ENCODE measurements around the gene WNT7B.
A peak's percentile ranks its signal among the peaks of the same experiment; 100 is the strongest.
"Not testable (repeated sequence)": the region's sequence is repeated elsewhere in the genome, so short reads cannot be mapped to it uniquely, and the experiment has no call there.

WNT7B gene

GRCh38 chr22:46008291-46008690 is 31.3 kb upstream of the WNT7B start:
- no peak for TF ChIP-seq CTCF (IDR thresholded peaks at IDR 0.05; ENCODE audit: insufficient read depth, missing control alignments)
- DNase-seq (ENCODE audit: insufficient read length, low spot score) (no peak), FAIRE-seq (no peak)

GRCh38 chr22:46007848-46008261 is 30.9 kb upstream of the WNT7B start:
- TF ChIP-seq CTCF (IDR thresholded peaks at IDR 0.05; ENCODE audit: insufficient read depth, missing control alignments) = no peak
- no peak for DNase-seq (ENCODE audit: insufficient read length, low spot score)
- FAIRE-seq = no peak

DNA sequence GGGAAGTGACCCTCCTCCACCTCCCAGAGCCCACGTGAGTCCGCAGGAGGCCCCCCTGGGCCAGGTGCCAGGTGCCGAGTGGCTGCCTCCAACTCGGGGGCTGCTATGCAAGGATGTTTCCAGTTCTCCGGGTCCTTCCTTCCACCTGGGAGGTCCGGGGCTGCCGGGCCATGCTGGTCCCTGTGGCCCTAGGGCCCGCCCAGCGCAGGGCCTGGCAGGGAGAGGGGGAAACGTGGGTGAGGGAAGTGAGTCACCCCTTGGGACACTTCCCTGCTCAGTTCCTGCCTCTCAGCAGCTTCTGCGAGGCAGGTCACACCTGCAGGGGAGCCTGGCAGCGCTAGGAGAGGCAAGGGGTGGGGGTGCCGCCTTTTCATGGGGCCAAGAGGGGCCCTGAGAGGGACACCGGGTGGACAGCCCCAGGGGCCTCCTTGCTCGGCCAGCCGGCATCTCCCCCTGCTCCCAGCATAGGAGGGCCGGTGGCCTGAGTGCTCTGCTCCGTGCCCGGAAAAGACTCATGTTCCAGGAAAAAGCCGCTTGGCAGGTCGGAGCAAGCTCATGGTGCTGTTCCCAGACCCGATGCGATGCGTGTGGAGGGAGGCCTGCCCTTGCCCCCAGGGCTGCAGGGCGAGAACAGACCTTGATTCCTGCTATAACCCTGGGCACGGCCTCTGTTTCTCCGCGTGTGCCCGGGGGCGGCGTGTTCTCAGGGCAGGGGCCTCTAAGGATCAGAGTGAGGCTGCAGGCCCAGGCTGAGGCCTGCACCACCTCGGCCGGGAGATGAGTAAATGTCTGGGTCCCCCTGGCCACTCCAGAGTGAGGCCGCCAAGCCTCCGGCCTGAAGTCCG is 30.3 kb upstream of the WNT7B start:
- no peak for TF ChIP-seq CTCF (IDR thresholded peaks at IDR 0.05; ENCODE audit: insufficient read depth, missing control alignments)
- FAIRE-seq (no peak), DNase-seq (ENCODE audit: insufficient read length, low spot score) (no peak)

- FAIRE-seq (no peak), DNase-seq (ENCODE audit: insufficient read length, low spot score) (peak; percentile 88)
- TF ChIP-seq CTCF (IDR thresholded peaks at IDR 0.05; ENCODE audit: insufficient read depth, missing control alignments) = peak; percentile 84
Measured at GRCh38 chr22:46006379-46007002, 29.5 kb upstream of the WNT7B start.

DNA sequence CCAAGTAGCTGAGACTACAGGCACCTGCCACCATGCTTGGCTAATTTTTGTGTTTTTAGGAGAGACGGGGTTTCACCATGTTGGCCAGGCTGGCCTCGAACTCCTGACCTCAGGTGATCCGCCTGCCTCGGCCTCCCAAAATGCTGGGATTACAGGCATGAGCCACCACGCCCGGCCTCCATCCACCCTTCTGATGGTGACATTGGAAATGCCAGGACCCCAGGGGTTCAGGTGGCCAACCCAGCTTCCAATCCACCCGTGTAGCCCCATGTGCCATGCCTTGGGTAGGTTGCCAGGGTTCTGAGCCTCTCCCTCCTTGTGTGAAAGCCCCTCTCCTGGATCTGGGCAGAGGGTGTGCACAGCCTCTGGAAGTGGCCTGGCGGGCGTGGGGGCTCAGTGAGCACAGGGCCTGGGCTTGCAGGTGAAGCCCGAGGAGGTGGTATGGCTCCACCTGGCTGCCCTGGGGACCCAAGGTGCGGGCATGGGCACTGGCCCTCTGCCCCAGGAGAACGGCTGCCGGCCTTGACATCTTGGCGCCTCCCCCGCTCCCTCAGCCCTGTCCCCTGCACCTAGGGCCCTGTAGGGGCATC is 28.2 kb upstream of the WNT7B start:
- FAIRE-seq; DNase-seq (ENCODE audit: insufficient read length, low spot score): not testable (repeated sequence)

DNA sequence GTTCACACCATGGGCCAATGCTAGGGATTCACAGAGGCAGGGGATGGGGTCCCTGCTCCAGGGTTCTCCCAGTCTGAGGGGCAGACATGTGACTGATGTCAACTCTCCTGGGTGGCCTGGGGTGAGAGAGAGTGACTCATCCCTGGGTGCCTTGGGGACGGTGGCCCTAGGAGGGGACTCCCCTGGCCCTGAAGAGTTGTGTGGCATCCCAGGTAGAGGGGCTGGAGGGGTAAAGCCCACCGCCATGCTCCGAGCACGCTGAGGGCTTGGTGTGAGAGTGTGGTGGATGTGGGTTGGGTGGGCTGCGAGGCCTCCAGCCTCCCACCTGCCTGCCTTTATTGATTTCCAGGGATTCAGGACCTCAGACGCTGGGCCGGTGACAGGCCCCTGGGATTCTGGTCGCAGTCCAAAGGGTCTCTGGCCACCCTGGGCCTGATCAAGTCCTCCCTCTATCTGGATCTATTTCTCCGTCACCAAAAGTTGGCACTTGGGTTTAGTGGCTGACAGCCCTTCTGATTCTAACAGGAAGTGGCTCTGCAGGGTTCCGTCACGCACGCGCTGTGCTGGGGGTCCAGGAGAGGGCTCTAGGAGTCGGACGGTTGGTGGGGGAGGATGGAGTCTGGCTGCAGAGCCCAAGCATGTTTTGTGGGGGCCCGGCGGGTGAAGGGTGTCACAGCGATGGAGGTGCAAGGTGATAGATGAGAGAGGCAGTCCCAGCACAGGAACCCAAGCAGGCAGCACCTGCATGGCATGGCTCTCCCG is 27.3 kb upstream of the WNT7B start:
- no peak for TF ChIP-seq CTCF (IDR thresholded peaks at IDR 0.05; ENCODE audit: insufficient read depth, missing control alignments)
- DNase-seq (ENCODE audit: insufficient read length, low spot score) = no peak
- no peak for FAIRE-seq
